HepG2 (cell line): Measurements from ENCODE around the gene MC5R.

Source experiments
- GTF3A ChIP-seq: sonication (generic); formaldehyde crosslinking; conservative IDR thresholded peaks from 2 replicates; pipeline ENCODE4 v1.4.0; 2020; ENCODE audit warnings: mild to moderate bottlenecking, missing genetic modification reagents
- KAT2B ChIP-seq: fragments of 150-350 bp; IDR thresholded peaks from 2 replicates; pipeline ENCODE4 v1.6.1; 2014; ENCODE audit warnings: low read depth, low read length, borderline replicate concordance
- MTF1 ChIP-seq: sonication (generic); formaldehyde crosslinking; IDR thresholded peaks from 2 replicates; pipeline ENCODE4 v1.5.0; 2020; ENCODE audit warnings: missing genetic modification reagents
- MZF1 ChIP-seq: sonication (generic); formaldehyde crosslinking; IDR thresholded peaks from 2 replicates; pipeline ENCODE4 v1.8.1; 2023; ENCODE audit warnings: mild to moderate bottlenecking, missing genetic modification reagents, borderline replicate concordance
- RFX5 ChIP-seq: IDR thresholded peaks from 2 replicates; pipeline ENCODE4 v1.6.1; 2011; ENCODE audit warnings: low read depth, low read length, improper control_type of control experiment
- ZNF737 ChIP-seq: sonication (generic); formaldehyde crosslinking; IDR thresholded peaks from 2 replicates; pipeline ENCODE4 v1.5.0; 2020; ENCODE audit warnings: missing genetic modification reagents, mild to moderate bottlenecking, borderline replicate concordance
- ZNF790 ChIP-seq: sonication (generic); formaldehyde crosslinking; IDR thresholded peaks from 2 replicates; pipeline ENCODE4 v1.8.0; 2022; ENCODE audit warnings: missing genetic modification reagents, mild to moderate bottlenecking, borderline replicate concordance
- TF ChIP-seq, protein P1 (sequence below): sonication (generic); formaldehyde crosslinking; IDR thresholded peaks from 2 replicates; pipeline ENCODE4 v1.5.0; 2020; ENCODE audit warnings: mild to moderate bottlenecking, missing genetic modification reagents, moderate library complexity
- TF ChIP-seq, protein P2 (sequence below): sonication (generic); formaldehyde crosslinking; IDR thresholded peaks from 2 replicates; pipeline ENCODE4 v1.4.0; 2020; ENCODE audit warnings: low read depth, missing genetic modification reagents
- TF ChIP-seq, protein P3 (sequence below): sonication (generic); formaldehyde crosslinking; IDR thresholded peaks from 2 replicates; pipeline ENCODE4 v1.5.1; 2020; ENCODE audit warnings: missing genetic modification reagents, mild to moderate bottlenecking, borderline replicate concordance
- TF ChIP-seq, protein P4 (sequence below): sonication (generic); formaldehyde crosslinking; IDR thresholded peaks from 2 replicates; pipeline ENCODE4 v1.4.0; 2020; ENCODE audit warnings: missing genetic modification reagents

DNA sequence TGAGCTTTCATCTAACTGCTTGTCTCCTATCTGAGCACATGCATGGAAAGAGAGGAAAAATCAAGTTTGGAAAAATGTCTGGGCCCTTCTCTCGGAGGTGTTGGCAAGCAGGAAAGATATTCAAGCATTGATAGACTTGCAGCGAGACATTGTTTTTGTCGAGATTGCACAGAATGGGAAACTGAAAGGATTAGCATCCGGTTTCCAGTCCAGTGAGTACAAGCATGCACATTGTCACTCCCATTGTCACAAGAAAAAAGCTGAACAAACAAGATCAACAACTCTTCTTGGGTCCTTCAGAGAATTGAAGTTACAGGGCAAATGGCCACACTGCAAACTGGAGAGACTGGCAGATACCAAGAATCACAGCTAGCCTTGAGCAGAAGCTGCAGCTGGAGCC is 19.6 kb upstream of the MC5R start:
- no peak for TF ChIP-seq MZF1 (CRISPR knock-in tag)
- no peak for TF ChIP-seq MTF1 (CRISPR knock-in tag)
- TF ChIP-seq, protein P1, sequence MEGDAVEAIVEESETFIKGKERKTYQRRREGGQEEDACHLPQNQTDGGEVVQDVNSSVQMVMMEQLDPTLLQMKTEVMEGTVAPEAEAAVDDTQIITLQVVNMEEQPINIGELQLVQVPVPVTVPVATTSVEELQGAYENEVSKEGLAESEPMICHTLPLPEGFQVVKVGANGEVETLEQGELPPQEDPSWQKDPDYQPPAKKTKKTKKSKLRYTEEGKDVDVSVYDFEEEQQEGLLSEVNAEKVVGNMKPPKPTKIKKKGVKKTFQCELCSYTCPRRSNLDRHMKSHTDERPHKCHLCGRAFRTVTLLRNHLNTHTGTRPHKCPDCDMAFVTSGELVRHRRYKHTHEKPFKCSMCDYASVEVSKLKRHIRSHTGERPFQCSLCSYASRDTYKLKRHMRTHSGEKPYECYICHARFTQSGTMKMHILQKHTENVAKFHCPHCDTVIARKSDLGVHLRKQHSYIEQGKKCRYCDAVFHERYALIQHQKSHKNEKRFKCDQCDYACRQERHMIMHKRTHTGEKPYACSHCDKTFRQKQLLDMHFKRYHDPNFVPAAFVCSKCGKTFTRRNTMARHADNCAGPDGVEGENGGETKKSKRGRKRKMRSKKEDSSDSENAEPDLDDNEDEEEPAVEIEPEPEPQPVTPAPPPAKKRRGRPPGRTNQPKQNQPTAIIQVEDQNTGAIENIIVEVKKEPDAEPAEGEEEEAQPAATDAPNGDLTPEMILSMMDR (CRISPR knock-in tag): no peak
- TF ChIP-seq, protein P2, sequence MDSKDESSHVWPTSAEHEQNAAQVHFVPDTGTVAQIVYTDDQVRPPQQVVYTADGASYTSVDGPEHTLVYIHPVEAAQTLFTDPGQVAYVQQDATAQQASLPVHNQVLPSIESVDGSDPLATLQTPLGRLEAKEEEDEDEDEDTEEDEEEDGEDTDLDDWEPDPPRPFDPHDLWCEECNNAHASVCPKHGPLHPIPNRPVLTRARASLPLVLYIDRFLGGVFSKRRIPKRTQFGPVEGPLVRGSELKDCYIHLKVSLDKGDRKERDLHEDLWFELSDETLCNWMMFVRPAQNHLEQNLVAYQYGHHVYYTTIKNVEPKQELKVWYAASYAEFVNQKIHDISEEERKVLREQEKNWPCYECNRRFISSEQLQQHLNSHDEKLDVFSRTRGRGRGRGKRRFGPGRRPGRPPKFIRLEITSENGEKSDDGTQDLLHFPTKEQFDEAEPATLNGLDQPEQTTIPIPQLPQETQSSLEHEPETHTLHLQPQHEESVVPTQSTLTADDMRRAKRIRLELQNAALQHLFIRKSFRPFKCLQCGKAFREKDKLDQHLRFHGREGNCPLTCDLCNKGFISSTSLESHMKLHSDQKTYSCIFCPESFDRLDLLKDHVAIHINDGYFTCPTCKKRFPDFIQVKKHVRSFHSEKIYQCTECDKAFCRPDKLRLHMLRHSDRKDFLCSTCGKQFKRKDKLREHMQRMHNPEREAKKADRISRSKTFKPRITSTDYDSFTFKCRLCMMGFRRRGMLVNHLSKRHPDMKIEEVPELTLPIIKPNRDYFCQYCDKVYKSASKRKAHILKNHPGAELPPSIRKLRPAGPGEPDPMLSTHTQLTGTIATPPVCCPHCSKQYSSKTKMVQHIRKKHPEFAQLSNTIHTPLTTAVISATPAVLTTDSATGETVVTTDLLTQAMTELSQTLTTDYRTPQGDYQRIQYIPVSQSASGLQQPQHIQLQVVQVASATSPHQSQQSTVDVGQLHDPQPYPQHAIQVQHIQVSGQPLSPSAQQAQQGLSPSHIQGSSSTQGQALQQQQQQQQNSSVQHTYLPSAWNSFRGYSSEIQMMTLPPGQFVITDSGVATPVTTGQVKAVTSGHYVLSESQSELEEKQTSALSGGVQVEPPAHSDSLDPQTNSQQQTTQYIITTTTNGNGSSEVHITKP (CRISPR knock-in tag): no peak
- TF ChIP-seq ZNF790 (CRISPR knock-in tag): no peak
- TF ChIP-seq GTF3A (CRISPR knock-in tag): no peak
- TF ChIP-seq, protein P3, sequence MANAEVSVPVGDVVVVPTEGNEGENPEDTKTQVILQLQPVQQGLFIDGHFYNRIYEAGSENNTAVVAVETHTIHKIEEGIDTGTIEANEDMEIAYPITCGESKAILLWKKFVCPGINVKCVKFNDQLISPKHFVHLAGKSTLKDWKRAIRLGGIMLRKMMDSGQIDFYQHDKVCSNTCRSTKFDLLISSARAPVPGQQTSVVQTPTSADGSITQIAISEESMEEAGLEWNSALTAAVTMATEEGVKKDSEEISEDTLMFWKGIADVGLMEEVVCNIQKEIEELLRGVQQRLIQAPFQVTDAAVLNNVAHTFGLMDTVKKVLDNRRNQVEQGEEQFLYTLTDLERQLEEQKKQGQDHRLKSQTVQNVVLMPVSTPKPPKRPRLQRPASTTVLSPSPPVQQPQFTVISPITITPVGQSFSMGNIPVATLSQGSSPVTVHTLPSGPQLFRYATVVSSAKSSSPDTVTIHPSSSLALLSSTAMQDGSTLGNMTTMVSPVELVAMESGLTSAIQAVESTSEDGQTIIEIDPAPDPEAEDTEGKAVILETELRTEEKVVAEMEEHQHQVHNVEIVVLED (CRISPR knock-in tag): no peak
- TF ChIP-seq, protein P4, sequence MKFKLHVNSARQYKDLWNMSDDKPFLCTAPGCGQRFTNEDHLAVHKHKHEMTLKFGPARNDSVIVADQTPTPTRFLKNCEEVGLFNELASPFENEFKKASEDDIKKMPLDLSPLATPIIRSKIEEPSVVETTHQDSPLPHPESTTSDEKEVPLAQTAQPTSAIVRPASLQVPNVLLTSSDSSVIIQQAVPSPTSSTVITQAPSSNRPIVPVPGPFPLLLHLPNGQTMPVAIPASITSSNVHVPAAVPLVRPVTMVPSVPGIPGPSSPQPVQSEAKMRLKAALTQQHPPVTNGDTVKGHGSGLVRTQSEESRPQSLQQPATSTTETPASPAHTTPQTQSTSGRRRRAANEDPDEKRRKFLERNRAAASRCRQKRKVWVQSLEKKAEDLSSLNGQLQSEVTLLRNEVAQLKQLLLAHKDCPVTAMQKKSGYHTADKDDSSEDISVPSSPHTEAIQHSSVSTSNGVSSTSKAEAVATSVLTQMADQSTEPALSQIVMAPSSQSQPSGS: no peak
- TF ChIP-seq KAT2B: no peak
- no peak for TF ChIP-seq RFX5
- no peak for TF ChIP-seq ZNF737 (CRISPR knock-in tag)
